ENCODE data around the gene SHPK. TPM values are rescaled to one million over a fixed set of nuclear protein-coding genes. Genes with fewer than 3 reads are reported as not detected.

Gene SHPK
- total RNA-seq, 1 experiment from 2014 or later, result 8.4 TPM

GRCh38 chr17:3663102-3664011, 27.3 kb upstream of the SHPK start:
- H3K27me3 ChIP-seq (ENCODE audit: control insufficient read depth, insufficient read depth, low read length), result no peaks in the 10 kb centered on the region
- H3K27ac ChIP-seq (ENCODE audit: low read length), result no peak overlapping the region
- H3K36me3 ChIP-seq (ENCODE audit: control insufficient read depth, insufficient read depth, low read length), result peaks cover 3% of the 10 kb centered on the region; the same call in 1 of the 2 replicates
- CTCF ChIA-PET, result interaction anchor here (0.6 to 0.7 kb wide), 2 partner anchors 27 to 1568 kb away, joined by 3 read pairs; partner anchors contain the start of genes CTNS and SHPK
- intact Hi-C loops (cut with micrococcal nuclease; ENCODE audit: unreplicated experiment) (no loop called here), in situ Hi-C loops (cut with HindIII; ENCODE audit: low pct_unique_long_range_greater_than_20kb, low sequenced_read_pairs) (no loop called here)
- ATAC-seq (no peak), DNase-seq (ENCODE audit: low read depth, low spot score) (no peak)
- H3K4me1 ChIP-seq (ENCODE audit: control insufficient read depth, insufficient read depth, low read length), result peaks cover 21% of the 10 kb centered on the region
- POLR2A ChIA-PET, result no interaction called here
- no peak for TF ChIP-seq REST (IDR thresholded peaks at IDR 0.05; ENCODE audit: insufficient read depth in 1 of 2, low read depth in 2 of 2, low read length in 1 of 2)
- no peaks in the 10 kb centered on the region for H3K9me3 ChIP-seq (ENCODE audit: control insufficient read depth, insufficient read depth, low read depth, low read length)
- BruUV-seq (replicated peaks), result no TSS peak
- H3K4me3 ChIP-seq (ENCODE audit: low read depth in 2 of 2, low read length in 2 of 2), result no peak overlapping the region

- peak; percentile 26 for ATAC-seq
- no peak for DNase-seq (ENCODE audit: low read depth, low spot score)
- peak overlapping the region; percentile 74 for H3K27ac ChIP-seq (ENCODE audit: low read length)
- no peak for TF ChIP-seq SIN3A (IDR thresholded peaks at IDR 0.05; ENCODE audit: borderline replicate concordance, insufficient read depth, low read depth, low read length)
- no peak for TF ChIP-seq REST (IDR thresholded peaks at IDR 0.05; ENCODE audit: insufficient read depth in 1 of 2, low read depth in 2 of 2, low read length in 1 of 2)
- no peak for TF ChIP-seq CTCF (IDR thresholded peaks at IDR 0.05)
- no peak for TF ChIP-seq TCF7L2 (IDR thresholded peaks at IDR 0.05; ENCODE audit: low read depth, low read length)
- TF ChIP-seq POLR2AphosphoS5 (IDR thresholded peaks at IDR 0.05; ENCODE audit: low read depth, low read length), result no peak; the same call in 1 of the 2 replicates
- CTCF ChIA-PET, result no interaction called here
- H3K27me3 ChIP-seq (ENCODE audit: control insufficient read depth, insufficient read depth, low read length), result no peaks in the 10 kb centered on the region
- H3K4me3 ChIP-seq (ENCODE audit: low read depth in 2 of 2, low read length in 2 of 2), result no peak overlapping the region
- POLR2A ChIA-PET, result no interaction called here
- H3K4me1 ChIP-seq (ENCODE audit: control insufficient read depth, insufficient read depth, low read length), result peaks cover 18% of the 10 kb centered on the region
- no peaks in the 10 kb centered on the region for H3K9me3 ChIP-seq (ENCODE audit: control insufficient read depth, insufficient read depth, low read depth, low read length)
- in situ Hi-C loops (cut with HindIII; ENCODE audit: low pct_unique_long_range_greater_than_20kb, low sequenced_read_pairs) (no loop called here), intact Hi-C loops (cut with micrococcal nuclease; ENCODE audit: unreplicated experiment) (no loop called here)
- H3K36me3 ChIP-seq (ENCODE audit: control insufficient read depth, insufficient read depth, low read length), result no peaks in the 10 kb centered on the region; the same call in 1 of the 2 replicates
- BruUV-seq (replicated peaks), result no TSS peak
Observed at GRCh38 chr17:3660311-3660891, 24.4 kb upstream of the SHPK start.

Data from Panc1 (cell line).